ENCODE data around the gene PDS5A. TPM values are rescaled to one million over a fixed set of nuclear protein-coding genes. Genes with fewer than 3 reads are reported as not detected.
"Not testable (repeated sequence)": the region's sequence is repeated elsewhere in the genome, so short reads cannot be mapped to it uniquely, and the experiment has no call there.

PDS5A gene
- total RNA-seq, 1 donor from 2014 or later: 82.1 TPM

- Mint-ChIP-seq H3K9me3 (no peaks in the 10 kb centered on the region), H3K36me3 (ENCODE audit: low read depth) (no peaks in the 10 kb centered on the region), H3K27me3 (ENCODE audit: low read depth) (no peaks in the 10 kb centered on the region), H3K27ac (ENCODE audit: unreplicated experiment) (no peak overlapping the region), H3K4me1 (no peaks in the 10 kb centered on the region), H3K4me3 (no peak overlapping the region)
- TF ChIP-seq CTCF (conservative IDR thresholded peaks at IDR 0.05): no peak
- DNase-seq (ENCODE audit: low read depth, low spot score): no peak
Measured at GRCh38 chr4:40000711-40001110, 23.0 kb upstream of the PDS5A start.

- no peak overlapping the region for H3K4me3 Mint-ChIP-seq
- H3K9me3 Mint-ChIP-seq: no peaks in the 10 kb centered on the region
- H3K4me1 Mint-ChIP-seq: no peaks in the 10 kb centered on the region
- no peaks in the 10 kb centered on the region for H3K27me3 Mint-ChIP-seq (ENCODE audit: low read depth)
- H3K36me3 Mint-ChIP-seq (ENCODE audit: low read depth): no peaks in the 10 kb centered on the region
- TF ChIP-seq CTCF (conservative IDR thresholded peaks at IDR 0.05): no peak
- DNase-seq (ENCODE audit: low read depth, low spot score): no peak
- no peak overlapping the region for H3K27ac Mint-ChIP-seq (ENCODE audit: unreplicated experiment)
Measured at GRCh38 chr4:39998659-39999345, 21.1 kb upstream of the PDS5A start.

- Mint-ChIP-seq H3K36me3 (ENCODE audit: low read depth) (no peaks in the 10 kb centered on the region), H3K27me3 (ENCODE audit: low read depth) (no peaks in the 10 kb centered on the region), H3K27ac (ENCODE audit: unreplicated experiment) (no peak overlapping the region), H3K4me3 (no peak overlapping the region), H3K4me1 (no peaks in the 10 kb centered on the region), H3K9me3 (no peaks in the 10 kb centered on the region)
- no peak for TF ChIP-seq CTCF (conservative IDR thresholded peaks at IDR 0.05)
- DNase-seq (ENCODE audit: low read depth, low spot score): no peak
Measured at GRCh38 chr4:39996811-39997210, 19.1 kb upstream of the PDS5A start.

- H3K27ac Mint-ChIP-seq (ENCODE audit: unreplicated experiment): no peak overlapping the region
- DNase-seq (ENCODE audit: low read depth, low spot score): no peak
- no peaks in the 10 kb centered on the region for H3K36me3 Mint-ChIP-seq (ENCODE audit: low read depth)
- TF ChIP-seq CTCF (conservative IDR thresholded peaks at IDR 0.05): no peak
- no peaks in the 10 kb centered on the region for H3K4me1 Mint-ChIP-seq
- H3K9me3 Mint-ChIP-seq: no peaks in the 10 kb centered on the region
- no peak overlapping the region for H3K4me3 Mint-ChIP-seq
- H3K27me3 Mint-ChIP-seq (ENCODE audit: low read depth): no peaks in the 10 kb centered on the region
Measured at GRCh38 chr4:39994406-39994805, 16.7 kb upstream of the PDS5A start.

- not testable (repeated sequence) for H3K27me3 Mint-ChIP-seq (ENCODE audit: low read depth); H3K4me3 Mint-ChIP-seq; H3K9me3 Mint-ChIP-seq; H3K27ac Mint-ChIP-seq (ENCODE audit: unreplicated experiment); DNase-seq (ENCODE audit: low read depth, low spot score); H3K36me3 Mint-ChIP-seq (ENCODE audit: low read depth); H3K4me1 Mint-ChIP-seq
Measured at GRCh38 chr4:39989381-39989780, 11.7 kb upstream of the PDS5A start.

- Mint-ChIP-seq H3K4me1 (no peaks in the 10 kb centered on the region), H3K4me3 (no peak overlapping the region), H3K27ac (ENCODE audit: unreplicated experiment) (no peak overlapping the region), H3K27me3 (ENCODE audit: low read depth) (no peaks in the 10 kb centered on the region), H3K36me3 (ENCODE audit: low read depth) (no peaks in the 10 kb centered on the region), H3K9me3 (no peaks in the 10 kb centered on the region)
- no peak for DNase-seq (ENCODE audit: low read depth, low spot score)
- no peak for TF ChIP-seq CTCF (conservative IDR thresholded peaks at IDR 0.05)
Measured at GRCh38 chr4:39987485-39987884, 9.8 kb upstream of the PDS5A start.
